HG02885 (cell line): Measurements from ENCODE around the gene NAALADL1.
"Not testable (repeated sequence)": the region's sequence is repeated elsewhere in the genome, so short reads cannot be mapped to it uniquely, and the experiment has no call there.

ENCODE experiments used
- ATAC-seq: cut with Tn5 transposase; IDR thresholded peaks from one replicate; pipeline ENCODE4 v1.9.1; 2021; ENCODE audit warnings: mild to moderate bottlenecking; ENCODE audit not compliant: unreplicated experiment, poor library complexity

The NAALADL1 gene

GRCh38 chr11:65055538-65055937, 2.8 kb downstream of the NAALADL1 start:
- ATAC-seq: no peak

GRCh38 chr11:65053827-65054508, 4.4 kb downstream of the NAALADL1 start:
- no peak for ATAC-seq

- ATAC-seq: no peak
Measured at GRCh38 chr11:65051398-65051858, 6.9 kb downstream of the NAALADL1 start.

- ATAC-seq: no peak
Measured at GRCh38 chr11:65047581-65048422, 10.6 kb downstream of the NAALADL1 start.

- no peak for ATAC-seq
Measured at GRCh38 chr11:65045728-65046127, 12.6 kb downstream of the NAALADL1 start.

GRCh38 chr11:65045061-65045460, 13.3 kb downstream of the NAALADL1 start:
- ATAC-seq: no peak

GRCh38 chr11:65043881-65044501, 14.4 kb downstream of the NAALADL1 start:
- ATAC-seq: no peak

GRCh38 chr11:65042891-65043290, 15.5 kb downstream of the NAALADL1 start:
- no peak for ATAC-seq

- ATAC-seq: peak; percentile 88
Measured at GRCh38 chr11:65040847-65041622, 17.3 kb downstream of the NAALADL1 start, which contains the start of gene SAC3D1. SAC3D1 (plus strand) TSS chr11:65041210; CDS start chr11:65041293, 83 bp downstream.

- ATAC-seq: no peak
Measured at GRCh38 chr11:65040520-65040846, 17.9 kb downstream of the NAALADL1 start.

GRCh38 chr11:65036931-65037330, 21.4 kb downstream of the NAALADL1 start:
- no peak for ATAC-seq

- ATAC-seq: no peak
Measured at GRCh38 chr11:65035579-65035978, 22.8 kb downstream of the NAALADL1 start.

GRCh38 chr11:65034423-65034822, 23.9 kb downstream of the NAALADL1 start:
- ATAC-seq: no peak

- no peak for ATAC-seq
Measured at GRCh38 chr11:65032216-65032615, 26.1 kb downstream of the NAALADL1 start.

GRCh38 chr11:65027213-65028067, 30.9 kb downstream of the NAALADL1 start, which contains the start of gene SNX15:
SNX15 (plus strand) TSS chr11:65027439; CDS start chr11:65027538, 99 bp downstream.
- ATAC-seq: peak; percentile 85

GRCh38 chr11:65026810-65027209, 31.5 kb downstream of the NAALADL1 start:
- no peak for ATAC-seq

GRCh38 chr11:65023502-65023901, 34.9 kb downstream of the NAALADL1 start:
- not testable (repeated sequence) for ATAC-seq

GRCh38 chr11:65021509-65021908, 36.8 kb downstream of the NAALADL1 start:
- ATAC-seq: no peak

- no peak for ATAC-seq
Measured at GRCh38 chr11:65021003-65021402, 37.4 kb downstream of the NAALADL1 start.
